Stimulated activated CD8-positive, alpha-beta memory T cell treated with anti-CD3 and anti-CD28 coated beads, Interleukin-2, amount 100 ng/mL, for 1 hour (primary cell): ENCODE measurements around the gene PAIP2.

Experiments
- DNase-seq, 2 donors: peaks; one replicate each; pipeline ENCODE4 v3.0.0-alpha.2; 2020; ENCODE audit warnings: low read depth in 2 of 2

PAIP2 gene

GRCh38 chr5:139410121-139410992, 68.7 kb downstream of the PAIP2 start:
- DNase-seq = no peak

DNA sequence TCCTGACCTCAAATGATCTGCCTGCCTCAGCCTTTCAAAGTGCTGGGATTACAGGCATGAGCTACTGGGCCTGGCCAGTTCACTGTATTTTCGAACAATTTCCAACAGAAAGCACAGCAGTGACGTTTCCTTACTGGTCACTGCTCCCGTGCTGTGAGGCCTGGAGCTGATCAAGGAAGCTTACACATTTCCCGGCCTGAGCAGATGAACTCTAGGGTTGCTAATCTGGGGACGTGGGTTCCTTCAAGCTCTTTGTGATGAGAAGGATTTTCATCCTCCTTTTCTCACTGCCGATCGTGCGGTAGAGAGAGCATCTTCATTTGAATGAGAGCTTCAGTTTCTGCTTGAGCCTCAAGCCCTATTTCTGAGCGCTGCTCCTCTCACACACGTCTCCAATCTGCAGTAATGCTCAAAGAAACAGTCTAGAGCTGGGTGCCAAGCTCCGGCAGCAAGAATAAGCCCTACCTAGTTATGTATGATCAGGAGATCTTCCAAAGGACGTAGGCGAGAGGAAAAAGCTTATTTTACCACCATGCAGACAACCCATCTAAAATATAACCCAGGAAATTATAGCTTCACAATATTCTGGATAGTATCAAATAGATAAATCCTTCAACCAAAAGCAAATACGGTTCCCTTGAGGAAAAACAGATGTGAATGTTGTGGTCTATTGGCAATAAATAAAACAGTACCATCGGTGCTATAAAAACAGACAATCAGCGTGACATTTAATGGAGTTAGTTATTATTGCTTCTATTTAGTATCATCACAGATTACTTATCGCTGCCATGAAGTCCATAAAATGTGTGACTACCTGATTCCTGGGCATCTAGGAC, 69.6 kb downstream of the PAIP2 start:
- DNase-seq = no peak

DNA sequence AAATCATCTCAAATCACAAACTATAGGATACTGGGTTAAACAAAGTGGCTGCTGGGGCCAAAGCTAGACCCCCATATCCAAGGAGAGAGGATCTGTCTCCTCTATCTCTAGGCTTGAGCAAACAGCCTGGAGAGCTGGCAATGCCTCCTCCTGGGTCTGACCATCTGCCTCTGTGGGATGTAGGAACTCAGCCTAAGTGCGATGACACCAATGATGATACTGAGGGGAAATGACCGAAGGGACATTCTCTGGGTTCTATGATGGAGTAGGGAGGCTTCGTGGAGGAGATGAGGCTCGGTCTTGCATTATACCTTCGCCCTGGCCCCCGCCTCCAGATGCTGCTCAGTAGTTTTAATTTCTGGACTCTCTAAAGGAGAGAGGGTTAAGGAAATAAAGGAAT, 71.5 kb downstream of the PAIP2 start:
- no peak for DNase-seq

DNA sequence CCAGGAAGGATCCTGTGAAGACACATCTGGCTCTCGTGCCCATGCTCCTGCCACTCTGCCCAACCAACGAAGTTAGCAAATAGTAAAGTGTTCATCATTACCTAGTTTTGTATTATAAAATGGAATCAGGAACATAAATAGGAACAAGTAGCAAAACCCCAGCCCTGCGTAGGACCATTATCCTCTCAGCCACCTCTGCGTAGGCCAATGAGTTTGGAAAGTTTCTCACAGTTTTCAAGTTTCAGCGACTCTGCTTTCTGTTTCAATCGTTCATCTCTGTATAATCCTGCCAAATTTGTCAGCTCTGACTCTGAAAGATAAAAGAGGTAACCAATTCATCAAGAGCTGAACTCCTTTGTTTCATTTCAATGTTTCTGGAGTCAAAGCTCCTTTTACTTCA, 72.3 kb downstream of the PAIP2 start:
- DNase-seq = no peak

DNA sequence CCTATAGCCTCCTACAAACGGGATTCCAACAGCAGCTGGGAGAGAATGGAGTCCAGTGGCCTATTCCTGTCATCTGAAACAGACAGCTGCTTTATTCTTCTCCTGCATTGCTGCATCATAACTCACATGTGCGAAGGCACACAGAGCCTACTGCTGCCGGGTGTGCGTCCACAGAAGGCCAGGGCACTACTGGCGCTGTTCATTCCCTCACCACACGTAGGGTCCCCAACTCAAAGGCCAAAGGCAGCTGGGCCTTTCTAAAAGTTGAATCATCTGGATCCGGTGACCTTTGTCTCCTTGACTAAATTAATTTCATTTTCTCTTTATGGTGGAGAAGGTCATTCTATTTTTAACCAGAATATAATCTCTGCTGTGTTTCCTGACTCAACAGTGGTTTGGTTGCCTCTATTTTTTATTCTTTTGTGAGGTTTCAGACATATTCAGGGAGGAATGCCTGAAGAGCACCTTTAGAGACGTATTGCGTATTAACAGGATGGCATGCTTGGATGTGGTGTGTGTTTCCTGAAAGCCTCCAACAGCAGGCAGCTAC, 73.0 kb downstream of the PAIP2 start:
- DNase-seq = no peak

DNA sequence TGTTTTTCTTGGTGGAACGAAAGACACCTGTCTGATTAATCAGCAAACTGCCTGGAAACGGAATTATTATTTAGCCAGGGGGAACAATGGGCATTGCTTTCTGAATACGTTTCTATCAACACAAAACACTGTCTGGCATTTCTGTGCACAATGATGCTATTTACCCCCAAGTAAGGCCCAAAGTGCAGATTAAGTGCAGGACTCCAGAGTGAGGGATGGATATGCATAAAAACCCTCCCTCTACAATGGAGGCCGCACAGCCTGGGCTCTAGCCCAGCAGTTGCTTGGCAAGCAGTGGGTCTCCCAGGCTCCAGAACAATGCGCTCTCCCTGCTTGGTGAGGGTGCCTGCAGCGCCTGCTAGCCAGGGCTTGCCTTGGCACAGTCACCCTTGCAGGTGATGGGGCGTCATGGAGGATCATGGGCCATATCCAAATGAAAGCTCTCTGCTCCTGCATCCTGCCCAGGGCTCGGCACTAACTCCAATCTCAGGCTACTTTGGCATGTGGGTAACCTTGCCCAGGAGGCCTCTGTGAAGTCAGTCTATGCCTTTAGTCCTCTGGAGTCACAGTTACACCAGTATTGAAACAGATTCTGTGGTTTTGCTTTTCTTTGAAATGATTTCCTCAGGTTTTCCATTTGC, 73.7 kb downstream of the PAIP2 start:
- DNase-seq = no peak

DNA sequence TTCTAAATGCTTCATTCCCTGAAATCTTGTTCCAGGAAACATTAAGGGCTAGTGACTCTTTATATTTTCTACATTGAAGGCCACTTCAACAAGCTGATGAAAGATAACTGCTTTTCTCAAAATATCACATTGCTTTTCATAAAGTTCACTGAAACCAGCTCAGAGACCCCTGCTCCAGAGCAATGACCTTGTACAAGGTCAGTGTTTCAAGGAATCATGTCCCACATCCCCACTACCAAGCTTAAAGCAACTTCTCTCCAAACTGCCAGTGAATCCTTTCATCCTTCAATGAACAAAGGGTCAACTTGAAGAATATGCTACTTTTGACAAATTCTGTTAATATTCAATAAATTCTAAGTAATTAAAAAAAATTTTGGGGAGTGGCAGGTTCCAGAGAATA, 74.2 kb downstream of the PAIP2 start:
- DNase-seq = no peak

GRCh38 chr5:139416651-139417050, 75.0 kb downstream of the PAIP2 start:
- DNase-seq = no peak

DNA sequence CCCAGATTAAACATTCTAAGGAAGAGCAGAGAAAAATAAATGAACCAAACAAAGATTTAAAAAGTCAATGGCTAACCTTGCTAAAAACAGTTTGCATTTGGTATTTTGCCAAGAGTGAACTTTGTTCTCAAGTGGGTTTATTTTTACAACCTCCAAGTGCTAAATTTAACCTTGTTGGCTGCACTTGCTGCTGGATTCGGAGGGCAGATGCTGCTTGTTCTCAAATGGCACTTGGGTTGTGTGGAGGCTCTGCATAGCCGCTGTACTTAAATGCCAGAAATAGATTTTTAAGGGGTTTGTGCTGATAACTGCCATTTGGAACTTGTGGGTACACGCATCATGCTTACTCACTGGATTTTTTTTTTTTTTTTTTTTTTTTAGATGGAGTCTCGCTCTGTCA, 75.6 kb downstream of the PAIP2 start:
- DNase-seq = no peak

GRCh38 chr5:139418793-139419192, 77.1 kb downstream of the PAIP2 start:
- DNase-seq = no peak
